PC-9 (cell line): ENCODE results near the gene EXOSC3. TPM values are rescaled to one million over a fixed set of nuclear protein-coding genes. Genes with fewer than 3 reads are reported as not detected.
"Not testable (repeated sequence)": the region's sequence is repeated elsewhere in the genome, so short reads cannot be mapped to it uniquely, and the experiment has no call there.

Experiments
- BruUV-seq: library from RNA; stranded (reverse); fragments of 400-500 nt; replicated peaks from 2 replicates; lab custom pipeline; 2021; lab: Mats Ljungman, UMichigan
- CTCF ChIA-PET: fragments of 300-600 bp; sonication (Branson Sonifier 250); formaldehyde crosslinking; loops from one replicate; lab custom pipeline; 2022; ENCODE audit warnings: antibody characterized with exemption; lab: Charles Lee
- POLR2A ChIA-PET: fragments of 300-600 bp; sonication (Branson Sonifier 250); formaldehyde crosslinking; loops from one replicate; lab custom pipeline; 2022; ENCODE audit warnings: antibody characterized with exemption; ENCODE audit not compliant: unreplicated experiment; lab: Charles Lee
- DNase-seq, 2 experiments: peaks; one replicate each; pipeline versions ENCODE4 v3.0.0 to v3.0.0-alpha.2; 2015 to 2022; ENCODE audit warnings: mixed read lengths in 1 of 2
- H2AFZ ChIP-seq: fragments of 200-600 bp; sonication (generic); 2 replicates; pipeline ENCODE4 v1.8.1; 2017; ENCODE audit warnings: antibody characterized with exemption
- H3F3A ChIP-seq: fragments of 200-600 bp; sonication (generic); 2 replicates; pipeline ENCODE4 v1.8.1; 2017; ENCODE audit warnings: antibody characterized with exemption, mild to moderate bottlenecking, low read depth; ENCODE audit not compliant: insufficient read depth
- H3K27ac ChIP-seq: fragments of 200-600 bp; sonication (generic); 2 replicates; pipeline ENCODE4 v1.6.1; 2016; ENCODE audit warnings: mixed run types
- H3K27me3 ChIP-seq: fragments of 200-600 bp; sonication (generic); 2 replicates; pipeline ENCODE4 v1.6.1; 2016; ENCODE audit warnings: low read depth, mixed run types; ENCODE audit not compliant: insufficient read depth
- H3K36me3 ChIP-seq: fragments of 200-600 bp; sonication (generic); 2 replicates; pipeline ENCODE4 v1.6.1; 2016; ENCODE audit warnings: low read depth, mixed run types
- H3K4me1 ChIP-seq: fragments of 200-600 bp; sonication (generic); replicated peaks from 2 replicates; pipeline ENCODE4 v1.6.1; 2016; ENCODE audit warnings: mixed run types; ENCODE audit not compliant: insufficient read depth
- H3K4me2 ChIP-seq: fragments of 200-600 bp; sonication (generic); 2 replicates; pipeline ENCODE4 v1.6.1; 2017; ENCODE audit warnings: mixed run types
- H3K4me3 ChIP-seq: fragments of 200-600 bp; sonication (generic); 2 replicates; pipeline ENCODE4 v1.6.1; 2016; ENCODE audit warnings: mixed run types
- H3K79me2 ChIP-seq: fragments of 200-600 bp; sonication (generic); 2 replicates; pipeline ENCODE4 v1.6.1; 2017; ENCODE audit warnings: low read depth, mixed run types
- H3K9me2 ChIP-seq: fragments of 200-600 bp; sonication (generic); 2 replicates; pipeline ENCODE4 v1.8.1; 2017; ENCODE audit warnings: mild to moderate bottlenecking; ENCODE audit not compliant: insufficient read depth
- H3K9me3 ChIP-seq: fragments of 200-600 bp; sonication (generic); 2 replicates; pipeline ENCODE4 v1.8.1; 2016; ENCODE audit warnings: low read depth; ENCODE audit not compliant: insufficient read depth
- H4K20me1 ChIP-seq: fragments of 200-600 bp; sonication (generic); 2 replicates; pipeline ENCODE4 v1.8.1; 2017; ENCODE audit not compliant: insufficient read depth
- CTCF ChIP-seq: fragments of 200-600 bp; sonication (generic); conservative IDR thresholded peaks from 2 replicates; pipeline ENCODE4 v1.6.1; 2017; ENCODE audit warnings: mixed run types, antibody characterized with exemption, mild to moderate bottlenecking, moderate library complexity
- EZH2 ChIP-seq: fragments of 200-600 bp; sonication (generic); IDR thresholded peaks from 2 replicates; pipeline ENCODE4 v1.8.0; 2017; ENCODE audit warnings: antibody characterized with exemption, low read depth
- intact Hi-C: fragments of 100-400 bp; cut with micrococcal nuclease; formaldehyde crosslinking; loops from one replicate; pipeline ENCODE4 v1.10.0; 2022; ENCODE audit not compliant: unreplicated experiment
- total RNA-seq: library from RNA; stranded (reverse); gene quantifications from 2 replicates; pipeline ENCODE4 v1.2.3, GENCODE V29; 2021

Gene EXOSC3
- total RNA-seq, 1 experiment from 2014 or later: 24.7 TPM

- no TSS peak for BruUV-seq
- Histone ChIP-seq H3K4me1 (no peaks in the 10 kb centered on the region), H3K4me3 (no peak overlapping the region), H3K9me3 (no peaks in the 10 kb centered on the region), H3K9me2 (no peaks in the 10 kb centered on the region), H3K4me2 (no peak overlapping the region), H2AFZ (no peak overlapping the region), H3K27me3 (no peaks in the 10 kb centered on the region), H3K79me2 (peaks cover 13% of the 10 kb centered on the region; the same call in 1 of the 2 replicates), H4K20me1 (peaks cover 5% of the 10 kb centered on the region; the same call in 1 of the 2 replicates), H3K36me3 (no peaks in the 10 kb centered on the region), H3K27ac (no peak overlapping the region), H3F3A (no peaks in the 10 kb centered on the region)
- DNase-seq: no peak
- intact Hi-C loops: no loop called here
- POLR2A ChIA-PET: no interaction called here
- TF ChIP-seq EZH2 (no peak), CTCF (no peak)
- CTCF ChIA-PET: no interaction called here
Measured at GRCh38 chr9:37811906-37812476, 27.1 kb upstream of the EXOSC3 start.

GRCh38 chr9:37809676-37810075 lies 24.8 kb upstream of the EXOSC3 start:
- H3K79me2 ChIP-seq: peaks cover 27% of the 10 kb centered on the region
- intact Hi-C loops, H3K9me3 ChIP-seq, POLR2A ChIA-PET, H3F3A ChIP-seq, H3K4me3 ChIP-seq, BruUV-seq, H4K20me1 ChIP-seq, H3K27ac ChIP-seq, DNase-seq, H2AFZ ChIP-seq, CTCF ChIA-PET, H3K27me3 ChIP-seq, H3K4me2 ChIP-seq, H3K4me1 ChIP-seq, H3K36me3 ChIP-seq, H3K9me2 ChIP-seq: not testable (repeated sequence)

- BruUV-seq: no TSS peak
- ChIA-PET POLR2A (no interaction called here), CTCF (no interaction called here)
- Histone ChIP-seq H3K36me3 (no peaks in the 10 kb centered on the region), H3F3A (0 out of 2 replicates have a peak, but pooled peaks cover 4% of the 10 kb centered on the region), H3K79me2 (peaks cover 61% of the 10 kb centered on the region), H3K4me3 (no peak overlapping the region), H3K4me2 (no peak overlapping the region), H3K4me1 (peaks cover 16% of the 10 kb centered on the region), H3K9me3 (no peaks in the 10 kb centered on the region), H3K9me2 (no peaks in the 10 kb centered on the region), H2AFZ (no peak overlapping the region), H3K27ac (no peak overlapping the region), H3K27me3 (no peaks in the 10 kb centered on the region), H4K20me1 (peaks cover 28% of the 10 kb centered on the region)
- intact Hi-C loops: no loop called here
- TF ChIP-seq EZH2 (no peak), CTCF (no peak)
- DNase-seq: no peak
Measured at GRCh38 chr9:37806271-37806670, 21.4 kb upstream of the EXOSC3 start.
